CD4-positive, alpha-beta T cell (primary cell): ENCODE data around the gene DNAJA2. TPM values are rescaled to one million over a fixed set of nuclear protein-coding genes. Genes with fewer than 3 reads are reported as not detected.

Source experiments
- ATAC-seq: fragments of 200-7000 bp; cut with Tn5 transposase; one replicate; pipeline ENCODE4 v1.10.0; 2022; ENCODE audit warnings: mild to moderate bottlenecking; ENCODE audit not compliant: poor library complexity
- CTCF ChIA-PET: fragments of 350-600 bp; sonication (Branson Sonifier 250); formaldehyde crosslinking; loops from one replicate; lab custom pipeline; 2021; ENCODE audit warnings: antibody characterized with exemption, inconsistent platforms; lab: Charles Lee
- POLR2A ChIA-PET: fragments of 350-600 bp; sonication (Branson Sonifier 250); formaldehyde crosslinking; loops from one replicate; lab custom pipeline; 2021; ENCODE audit warnings: antibody characterized with exemption, inconsistent platforms; lab: Charles Lee
- DNase-seq, 14 experiments: peaks; one replicate each; pipeline ENCODE4 v3.0.0-alpha.2; 2013 to 2020; ENCODE audit warnings: mixed read lengths in 2 of 14
- H3K27ac ChIP-seq, 2 donors: one replicate each; pipeline versions ENCODE4 v1.5.1 to v1.7.0; 2013; ENCODE audit warnings: low read length in 2 of 2, low read depth in 1 of 2, mild to moderate bottlenecking in 1 of 2
- H3K27me3 ChIP-seq, 2 experiments: 1 replicate in 1 of 2; 2 replicates in 1 of 2; pipeline versions ENCODE4 v1.6.1 to v1.7.0; 2013; ENCODE audit warnings: low read length in 2 of 2, control low read depth in 1 of 2, mild to moderate bottlenecking in 1 of 2, moderate library complexity in 1 of 2; ENCODE audit not compliant: insufficient read depth in 2 of 2, control insufficient read depth in 1 of 2
- H3K36me3 ChIP-seq: one replicate; pipeline ENCODE4 v1.6.1; 2013; ENCODE audit warnings: low read length, control low read depth; ENCODE audit not compliant: insufficient read depth
- H3K4me1 ChIP-seq: one replicate; pipeline ENCODE4 v1.6.1; 2013; ENCODE audit warnings: low read length, control low read depth; ENCODE audit not compliant: insufficient read depth
- H3K4me3 ChIP-seq: one replicate; pipeline ENCODE4 v1.5.1; 2013; ENCODE audit warnings: mild to moderate bottlenecking, low read length, moderate library complexity
- H3K9me3 ChIP-seq, 2 experiments: 1 replicate in 1 of 2; 2 replicates in 1 of 2; pipeline versions ENCODE4 v1.6.1 to v1.7.0; 2013; ENCODE audit warnings: low read length in 2 of 2, mild to moderate bottlenecking in 2 of 2, control low read depth in 1 of 2, moderate library complexity in 1 of 2; ENCODE audit not compliant: control insufficient read depth in 1 of 2, insufficient read depth in 1 of 2
- H3K27ac Mint-ChIP-seq: one replicate; pipeline ENCODE4 v1.8.0; 2020; ENCODE audit warnings: mixed read lengths
- H3K27me3 Mint-ChIP-seq: one replicate; pipeline ENCODE4 v1.8.0; 2021; ENCODE audit warnings: mixed read lengths
- H3K36me3 Mint-ChIP-seq: one replicate; pipeline ENCODE4 v1.8.0; 2021; ENCODE audit warnings: low read depth, mixed read lengths
- H3K4me1 Mint-ChIP-seq: one replicate; pipeline ENCODE4 v1.8.0; 2021; ENCODE audit warnings: low read depth, mixed read lengths
- H3K4me3 Mint-ChIP-seq: one replicate; pipeline ENCODE4 v1.8.0; 2020; ENCODE audit warnings: mild to moderate bottlenecking, mixed read lengths
- H3K9me3 Mint-ChIP-seq: one replicate; pipeline ENCODE4 v1.8.0; 2020; ENCODE audit warnings: mixed read lengths
- intact Hi-C, 2 experiments: fragments of 100-400 bp; cut with DNase I in 1 of 2; cut with micrococcal nuclease in 1 of 2; formaldehyde crosslinking; loops; one replicate each; pipeline versions ENCODE4 v1.15.1 to v1.9.0; 2023 to 2025; cut with DNase I, micrococcal nuclease
- total RNA-seq, 174 experiments: library from RNA in 2 of 174; stranded (reverse) in 2 of 174; gene quantifications; one replicate each; pipeline ENCODE4 v1.2.3 and lab custom pipeline; 2021 to 2026
- TF ChIP-seq, protein P1 (sequence below): fragments of 200-600 bp; IDR thresholded peaks from one replicate; pipeline ENCODE4 v1.8.0; 2022; ENCODE audit warnings: antibody characterized with exemption, mild to moderate bottlenecking

DNAJA2 gene
- total RNA-seq, 2 experiments from 2014 or later: 80.8 to 81.4 TPM

GRCh38 chr16:46920402-46921068 lies 52.9 kb downstream of the DNAJA2 start:
- H3K36me3 Mint-ChIP-seq: no peaks in the 10 kb centered on the region
- H3K4me1 ChIP-seq: peaks cover 2% of the 10 kb centered on the region
- H3K36me3 ChIP-seq: no peaks in the 10 kb centered on the region
- POLR2A ChIA-PET: no interaction called here
- DNase-seq: no peak
- CTCF ChIA-PET: no interaction called here
- H3K9me3 Mint-ChIP-seq: no peaks in the 10 kb centered on the region
- TF ChIP-seq, protein P1, sequence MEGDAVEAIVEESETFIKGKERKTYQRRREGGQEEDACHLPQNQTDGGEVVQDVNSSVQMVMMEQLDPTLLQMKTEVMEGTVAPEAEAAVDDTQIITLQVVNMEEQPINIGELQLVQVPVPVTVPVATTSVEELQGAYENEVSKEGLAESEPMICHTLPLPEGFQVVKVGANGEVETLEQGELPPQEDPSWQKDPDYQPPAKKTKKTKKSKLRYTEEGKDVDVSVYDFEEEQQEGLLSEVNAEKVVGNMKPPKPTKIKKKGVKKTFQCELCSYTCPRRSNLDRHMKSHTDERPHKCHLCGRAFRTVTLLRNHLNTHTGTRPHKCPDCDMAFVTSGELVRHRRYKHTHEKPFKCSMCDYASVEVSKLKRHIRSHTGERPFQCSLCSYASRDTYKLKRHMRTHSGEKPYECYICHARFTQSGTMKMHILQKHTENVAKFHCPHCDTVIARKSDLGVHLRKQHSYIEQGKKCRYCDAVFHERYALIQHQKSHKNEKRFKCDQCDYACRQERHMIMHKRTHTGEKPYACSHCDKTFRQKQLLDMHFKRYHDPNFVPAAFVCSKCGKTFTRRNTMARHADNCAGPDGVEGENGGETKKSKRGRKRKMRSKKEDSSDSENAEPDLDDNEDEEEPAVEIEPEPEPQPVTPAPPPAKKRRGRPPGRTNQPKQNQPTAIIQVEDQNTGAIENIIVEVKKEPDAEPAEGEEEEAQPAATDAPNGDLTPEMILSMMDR: no peak
- H3K4me3 ChIP-seq: no peak overlapping the region
- no peaks in the 10 kb centered on the region for H3K9me3 ChIP-seq
- no peaks in the 10 kb centered on the region for H3K4me1 Mint-ChIP-seq
- H3K27ac Mint-ChIP-seq: no peak overlapping the region
- H3K27me3 ChIP-seq: no peaks in the 10 kb centered on the region
- intact Hi-C loops: no loop called here
- no peak for ATAC-seq
- H3K27ac ChIP-seq: no peak overlapping the region
- H3K4me3 Mint-ChIP-seq: no peak overlapping the region
- no peaks in the 10 kb centered on the region for H3K27me3 Mint-ChIP-seq

DNA sequence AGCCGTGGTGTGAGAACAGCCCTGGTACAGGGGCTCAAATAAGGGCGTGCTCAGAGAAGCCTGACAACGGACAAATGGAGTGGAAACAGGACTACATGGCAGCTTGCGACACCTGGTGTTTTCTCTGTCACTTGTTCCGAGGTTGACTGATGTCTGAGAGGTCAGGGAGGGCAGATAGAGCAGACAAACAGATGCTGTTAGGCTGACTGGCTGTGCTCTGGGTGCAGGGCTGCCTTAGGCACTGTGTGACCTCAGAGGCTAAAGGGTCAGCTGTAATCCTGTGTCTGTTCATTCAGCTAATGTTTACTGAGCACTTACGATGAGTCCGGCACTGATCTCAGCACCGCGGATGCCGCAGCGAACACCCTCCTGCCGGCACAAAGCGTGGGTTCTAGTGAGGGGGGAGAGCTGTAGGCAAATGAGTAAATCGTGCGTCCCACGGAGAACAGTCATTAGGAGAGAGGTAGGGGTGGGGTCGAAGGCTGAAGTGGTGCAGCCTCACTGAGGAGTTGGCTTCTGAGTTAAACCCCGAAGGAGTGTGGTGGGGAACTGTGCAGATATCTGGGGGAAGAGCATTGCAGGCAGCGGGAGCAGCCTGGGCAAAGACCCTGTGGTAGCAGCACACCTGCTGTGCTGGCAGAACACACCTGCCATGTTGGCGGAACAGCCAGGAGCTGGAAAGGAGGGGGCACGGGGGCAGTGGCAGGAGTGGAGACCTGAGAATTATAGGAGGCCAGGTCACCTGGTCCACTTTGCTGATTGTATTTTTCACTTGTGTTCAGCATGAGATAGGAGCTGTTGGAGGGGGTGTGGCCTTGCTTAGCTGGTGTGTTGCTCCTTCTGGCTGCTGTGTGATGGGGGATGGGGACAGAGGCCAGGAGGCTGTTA lies 54.3 kb downstream of the DNAJA2 start:
- Mint-ChIP-seq H3K4me3 (no peak overlapping the region), H3K27me3 (no peaks in the 10 kb centered on the region), H3K36me3 (no peaks in the 10 kb centered on the region), H3K27ac (no peak overlapping the region), H3K9me3 (no peaks in the 10 kb centered on the region), H3K4me1 (no peaks in the 10 kb centered on the region)
- H3K9me3 ChIP-seq: no peaks in the 10 kb centered on the region
- no peak overlapping the region for H3K27ac ChIP-seq
- H3K4me3 ChIP-seq: no peak overlapping the region
- no peaks in the 10 kb centered on the region for H3K36me3 ChIP-seq
- intact Hi-C loops: no loop called here
- ATAC-seq (no peak), DNase-seq (peak in 2 of 14 experiments; percentile 9 to 26)
- ChIA-PET POLR2A (no interaction called here), CTCF (no interaction called here)
- TF ChIP-seq, protein P1: no peak
- H3K27me3 ChIP-seq: no peaks in the 10 kb centered on the region
- peaks cover 2% of the 10 kb centered on the region for H3K4me1 ChIP-seq

DNA sequence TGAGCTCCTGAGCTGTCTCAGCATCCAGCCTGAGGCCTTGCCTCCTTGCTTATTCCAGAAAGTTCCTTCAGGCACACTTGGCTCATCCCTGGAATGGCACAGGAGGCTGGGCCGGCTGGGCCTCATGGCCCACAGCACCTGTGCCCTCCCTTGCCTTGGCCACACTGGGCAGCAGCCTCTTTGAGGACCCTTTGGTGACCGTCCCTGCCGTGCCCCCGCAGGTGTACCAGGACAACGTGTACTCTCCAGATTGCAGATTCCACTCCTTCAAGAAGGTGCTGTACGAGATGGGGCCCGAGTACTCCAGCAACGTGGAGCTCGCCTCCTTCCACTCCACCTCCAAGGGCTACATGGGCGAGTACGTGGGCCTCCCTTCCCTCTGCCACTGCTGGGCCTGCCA lies 55.1 kb downstream of the DNAJA2 start:
- Mint-ChIP-seq H3K9me3 (no peaks in the 10 kb centered on the region), H3K27me3 (no peaks in the 10 kb centered on the region), H3K4me1 (no peaks in the 10 kb centered on the region), H3K36me3 (no peaks in the 10 kb centered on the region), H3K27ac (no peak overlapping the region), H3K4me3 (no peak overlapping the region)
- no peaks in the 10 kb centered on the region for H3K9me3 ChIP-seq
- DNase-seq: no peak
- H3K27me3 ChIP-seq: no peaks in the 10 kb centered on the region
- no peaks in the 10 kb centered on the region for H3K36me3 ChIP-seq
- TF ChIP-seq, protein P1: no peak
- ChIA-PET CTCF (no interaction called here), POLR2A (no interaction called here)
- H3K4me3 ChIP-seq: no peak overlapping the region
- intact Hi-C loops: no loop called here
- no peak for ATAC-seq
- peaks cover 2% of the 10 kb centered on the region for H3K4me1 ChIP-seq
- no peak overlapping the region for H3K27ac ChIP-seq
